ENCODE results near the gene UHRF1. TPM values are rescaled to one million over a fixed set of nuclear protein-coding genes. Genes with fewer than 3 reads are reported as not detected.
A peak's percentile ranks its signal among the peaks of the same experiment; 100 is the strongest.

UHRF1 gene
- total and polyA plus RNA-seq, 2 of the 4 experiments (the other 2 are of a cell fraction) = 47.4 to 57.4 TPM

- H3K4me3 ChIP-seq (ENCODE audit: insufficient read depth, low read depth, low read length) = peak overlapping the region; percentile 76
Measured at GRCh38 chr19:4866595-4867424, 42.5 kb upstream of the UHRF1 start.

More at GRCh38 chr19:4866595-4867424, 42.5 kb upstream of the UHRF1 start:
- Histone ChIP-seq H3K9ac (ENCODE audit: low read depth, low read length) (peak overlapping the region; percentile 85), H2BK15ac (ENCODE audit: low read depth, low read length) (peak overlapping the region; percentile 59; the same call in 1 of the 3 replicates), H4K91ac (ENCODE audit: insufficient read depth, low read depth, low read length) (peak overlapping the region; percentile 74), H4K5ac (ENCODE audit: low read depth, low read length) (0 out of 2 replicates have a peak overlapping the region, but pooled peaks have one; percentile 1), H4K20me1 (ENCODE audit: insufficient read depth, low read length) (peaks cover 32% of the 10 kb centered on the region), H2BK5ac (ENCODE audit: low read depth, low read length, poor library complexity, severe bottlenecking) (peak overlapping the region; percentile 61), H3K79me1 (ENCODE audit: low read depth in 1 of 2, low read length in 2 of 2) (peaks cover 6 to 53% of the 10 kb centered on the region in 2 experiments; a peak in 3 of 4 replicates), H3K14ac (replicated peaks; ENCODE audit: low read depth, low read length) (peak overlapping the region; percentile 93), H3K9me3 (ENCODE audit: control insufficient read depth, insufficient read depth, low read length) (no peaks in the 10 kb centered on the region), H2BK20ac (ENCODE audit: low read depth, low read length) (no peak overlapping the region), H3K4ac (ENCODE audit: low read depth, low read length) (peak overlapping the region; percentile 94), H3K4me1 (ENCODE audit: control insufficient read depth, insufficient read depth, low read length) (no peaks in the 10 kb centered on the region), H2BK120ac (ENCODE audit: low read depth, low read length) (peak overlapping the region; percentile 57; the same call in 1 of the 2 replicates), H4K8ac (ENCODE audit: low read depth in 2 of 2, low read length in 2 of 2) (peak overlapping the region; percentile 20 to 63), H3K18ac (ENCODE audit: low read depth, low read length) (no peak overlapping the region), H3K9me1 (ENCODE audit: insufficient read depth, low read length) (peaks cover 13% of the 10 kb centered on the region), H3K27me3 (ENCODE audit: control insufficient read depth, insufficient read depth, low read length) (no peaks in the 10 kb centered on the region), H3K27ac (ENCODE audit: insufficient read depth, low read length) (peak overlapping the region; percentile 71), H3K23ac (ENCODE audit: low read depth, low read length) (peak overlapping the region; percentile 87), H2AFZ (replicated peaks; ENCODE audit: low read length, poor library complexity) (peak overlapping the region; percentile 87), H3K4me2 (ENCODE audit: low read depth, low read length) (peak overlapping the region; percentile 88), H3K36me3 (ENCODE audit: control insufficient read depth, insufficient read depth, low read length) (peaks cover 8% of the 10 kb centered on the region), H2AK5ac (ENCODE audit: low read depth, low read length) (peak overlapping the region; percentile 98), H3K56ac (ENCODE audit: extremely low read depth, insufficient read depth, low read length) (peak overlapping the region; percentile 80), H2AK9ac (replicated peaks; ENCODE audit: low read depth, low read length, poor library complexity) (peak overlapping the region; percentile 99)
- ChIA-PET CTCF (interaction anchor here (0.5 to 1.0 kb wide), 4 partner anchors 15 to 75 kb away, joined by 3 to 6 read pairs (median 3); partner anchors contain the start of gene FEM1A), POLR2A (ENCODE audit: unreplicated experiment) (interaction anchor here (0.5 to 1.5 kb wide), 6 partner anchors 8 to 1093 kb away, joined by 3 to 7 read pairs (median 4); partner anchors contain the start of gene UHRF1)
- peak; percentile 28 for DNase-seq
- dilution Hi-C loops (cut with HindIII; ENCODE audit: low sequenced_read_pairs, unreplicated experiment) (no loop called here), in situ Hi-C loops (cut with MboI; ENCODE audit: low sequenced_read_pairs) (no loop called here), intact Hi-C loops (cut with micrococcal nuclease) (loop anchor here (2.0 to 5.0 kb wide), 2 partner anchors 55 to 102 kb away; partner anchors contain the start of gene KDM4B)
- peak; percentile 16; the same call in 1 of the 2 replicates for ATAC-seq (ENCODE audit: low read depth)
- no CpG with 5 or more reads among the region's 22 CpGs for WGBS, 2 experiments (ENCODE audit: extremely low coverage in 2 of 2, insufficient read length in 1 of 2)
- TF ChIP-seq MAFK (IDR thresholded peaks at IDR 0.05; ENCODE audit: low read depth, low read length) = no peak
- TF ChIP-seq ELK1 (IDR thresholded peaks at IDR 0.05; ENCODE audit: borderline replicate concordance, low read depth, low read length) = no peak
- TF ChIP-seq CTCF (conservative IDR thresholded peaks at IDR 0.05; ENCODE audit: low read depth, low read length) = no peak
- TF ChIP-seq RAD21 (IDR thresholded peaks at IDR 0.05; ENCODE audit: low read length) = no peak
- no peak for TF ChIP-seq MAZ (IDR thresholded peaks at IDR 0.05; ENCODE audit: borderline replicate concordance, low read depth, low read length)
- TF ChIP-seq MXI1 (IDR thresholded peaks at IDR 0.05; ENCODE audit: borderline replicate concordance, low read depth, low read length) = no peak
- no peak for TF ChIP-seq SMC3 (IDR thresholded peaks at IDR 0.05; ENCODE audit: low read depth, low read length)
- no peak for TF ChIP-seq NFE2L2 (IDR thresholded peaks at IDR 0.05; ENCODE audit: low read depth, low read length)
- no peak for TF ChIP-seq CEBPB (IDR thresholded peaks at IDR 0.05; ENCODE audit: low read depth, low read length)
- no peak for TF ChIP-seq RFX5 (IDR thresholded peaks at IDR 0.05; ENCODE audit: low read depth, low read length)
- no peak for TF ChIP-seq RCOR1 (IDR thresholded peaks at IDR 0.05; ENCODE audit: insufficient replicate concordance, low read length)
- TF ChIP-seq CHD1 (IDR thresholded peaks at IDR 0.05; ENCODE audit: low read depth, low read length) = no peak
- no peak for TF ChIP-seq BHLHE40 (IDR thresholded peaks at IDR 0.05; ENCODE audit: low read depth, low read length)
- TF ChIP-seq FOS (IDR thresholded peaks at IDR 0.05; ENCODE audit: low read depth, low read length) = no peak
- TSS peak; percentile 40 for BruUV-seq (replicated peaks)
